GM12891 (cell line): Measurements from ENCODE around the gene ALG5.

Experiments used
- DNase-seq: peaks from one replicate; pipeline ENCODE4 v3.0.0; 2011; ENCODE audit warnings: low spot score; ENCODE audit not compliant: insufficient read length
- FAIRE-seq: peaks from 2 replicates; lab custom pipeline; 2011; peaks lifted over from hg19 to GRCh38; lab: Jason Lieb, UNC
- PAX5 ChIP-seq: IDR thresholded peaks from 2 replicates; pipeline ENCODE4 v1.6.1; 2011; ENCODE audit warnings: low read length, moderate library complexity, mild to moderate bottlenecking; ENCODE audit not compliant: insufficient read depth, severe bottlenecking
- POLR2A ChIP-seq: IDR thresholded peaks from 2 replicates; pipeline ENCODE4 v1.6.1; 2011; ENCODE audit warnings: low read depth, low read length, control low read depth
- POLR2AphosphoS5 ChIP-seq: IDR thresholded peaks from 2 replicates; pipeline ENCODE4 v1.6.1; 2011; ENCODE audit warnings: low read depth, low read length, control low read depth
- POU2F2 ChIP-seq: IDR thresholded peaks from 2 replicates; pipeline ENCODE4 v1.6.1; 2011; ENCODE audit warnings: low read depth, mild to moderate bottlenecking, control low read depth, low read length, moderate library complexity
- SPI1 ChIP-seq: IDR thresholded peaks from 2 replicates; pipeline ENCODE4 v1.6.1; 2011; ENCODE audit warnings: low read depth, low read length, control low read depth
- TAF1 ChIP-seq: IDR thresholded peaks from 2 replicates; pipeline ENCODE4 v1.6.1; 2011; ENCODE audit warnings: low read depth, low read length, control low read depth

ALG5 gene

GRCh38 chr13:36950330-36950729 is 48.8 kb downstream of the ALG5 start:
- no peak for DNase-seq
- TF ChIP-seq SPI1: no peak
- no peak for TF ChIP-seq PAX5
- TF ChIP-seq POU2F2: no peak
- no peak for TF ChIP-seq TAF1
- no peak for TF ChIP-seq POLR2AphosphoS5
- TF ChIP-seq POLR2A: no peak
- no peak for FAIRE-seq

DNA sequence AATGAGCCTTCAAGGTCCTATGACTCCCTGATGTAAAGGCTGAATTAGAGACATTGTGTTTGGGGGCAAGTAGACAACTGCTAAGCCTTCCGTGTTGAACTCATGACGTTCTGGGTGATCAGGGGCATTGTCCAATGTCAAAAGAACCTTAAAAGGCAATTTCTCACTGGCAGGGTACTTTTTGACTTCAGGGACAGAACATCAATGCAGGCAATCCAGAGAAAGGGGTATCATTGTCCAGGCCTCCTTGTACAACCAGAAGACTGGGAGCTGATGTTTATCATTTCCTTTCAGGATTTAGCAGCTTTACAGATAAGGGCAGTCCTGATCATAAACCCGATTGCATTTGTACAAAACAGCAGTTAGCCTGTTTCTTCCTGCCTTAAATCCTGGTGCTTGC is 54.1 kb downstream of the ALG5 start:
- DNase-seq (no peak), FAIRE-seq (no peak)
- TF ChIP-seq POLR2A: no peak
- no peak for TF ChIP-seq TAF1
- no peak for TF ChIP-seq POU2F2
- TF ChIP-seq SPI1: no peak
- no peak for TF ChIP-seq PAX5

DNA sequence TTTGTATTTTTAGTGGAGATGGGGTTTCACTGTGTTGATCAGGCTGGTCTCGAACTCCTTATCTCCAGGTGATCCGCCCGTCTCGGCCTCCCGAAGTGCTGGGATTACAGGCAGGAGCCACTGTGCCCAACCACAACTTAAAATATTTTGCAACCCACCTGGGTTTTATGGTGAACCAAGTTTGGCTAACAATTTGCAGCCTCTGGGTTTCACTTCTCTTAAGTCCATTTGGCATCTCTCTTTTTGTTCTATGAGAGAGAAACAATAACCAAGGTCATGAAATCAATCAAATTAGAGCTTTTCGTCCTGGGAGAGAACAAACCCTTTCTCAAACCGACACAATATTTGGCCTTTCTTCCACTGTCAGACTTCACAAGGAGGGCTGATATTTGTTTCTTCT is 73.5 kb downstream of the ALG5 start:
- FAIRE-seq (no peak), DNase-seq (no peak)
- TF ChIP-seq SPI1: peak; percentile 33; the same call in 1 of the 2 replicates
- no peak for TF ChIP-seq POLR2AphosphoS5

DNA sequence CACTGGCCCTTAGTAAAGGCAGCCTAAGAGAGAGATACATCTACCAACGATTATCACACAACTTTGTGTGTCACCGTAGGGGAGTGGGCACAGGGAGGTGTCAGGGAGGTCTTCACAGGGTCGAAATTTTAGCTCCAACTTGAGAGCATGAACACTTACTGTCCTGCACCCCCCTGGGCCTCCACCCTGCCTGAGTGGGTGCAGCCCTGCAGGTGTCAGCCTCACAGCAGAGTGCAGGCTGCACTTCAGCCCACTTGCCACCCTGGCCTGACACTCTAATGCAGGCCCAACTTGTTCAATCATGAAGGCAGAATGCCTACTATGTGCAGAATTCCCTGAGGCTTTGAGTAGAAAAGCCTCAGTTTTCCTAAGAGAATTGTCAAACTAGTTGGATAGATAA is 75.1 kb downstream of the ALG5 start:
- no peak for FAIRE-seq
- TF ChIP-seq SPI1 (no peak), PAX5 (no peak), TAF1 (no peak), POU2F2 (no peak), POLR2A (no peak), POLR2AphosphoS5 (no peak)
- no peak for DNase-seq

- TF ChIP-seq POLR2AphosphoS5: no peak
- TF ChIP-seq SPI1: no peak
- no peak for TF ChIP-seq PAX5
- TF ChIP-seq TAF1: no peak
- no peak for TF ChIP-seq POLR2A
- TF ChIP-seq POU2F2: no peak
- DNase-seq (no peak), FAIRE-seq (no peak)
These were observed 77.4 kb downstream of the ALG5 start for GRCh38 chr13:36921631-36922301.

GRCh38 chr13:36920616-36921185 is 78.4 kb downstream of the ALG5 start:
- no peak for DNase-seq
- TF ChIP-seq TAF1: no peak
- FAIRE-seq: no peak

DNA sequence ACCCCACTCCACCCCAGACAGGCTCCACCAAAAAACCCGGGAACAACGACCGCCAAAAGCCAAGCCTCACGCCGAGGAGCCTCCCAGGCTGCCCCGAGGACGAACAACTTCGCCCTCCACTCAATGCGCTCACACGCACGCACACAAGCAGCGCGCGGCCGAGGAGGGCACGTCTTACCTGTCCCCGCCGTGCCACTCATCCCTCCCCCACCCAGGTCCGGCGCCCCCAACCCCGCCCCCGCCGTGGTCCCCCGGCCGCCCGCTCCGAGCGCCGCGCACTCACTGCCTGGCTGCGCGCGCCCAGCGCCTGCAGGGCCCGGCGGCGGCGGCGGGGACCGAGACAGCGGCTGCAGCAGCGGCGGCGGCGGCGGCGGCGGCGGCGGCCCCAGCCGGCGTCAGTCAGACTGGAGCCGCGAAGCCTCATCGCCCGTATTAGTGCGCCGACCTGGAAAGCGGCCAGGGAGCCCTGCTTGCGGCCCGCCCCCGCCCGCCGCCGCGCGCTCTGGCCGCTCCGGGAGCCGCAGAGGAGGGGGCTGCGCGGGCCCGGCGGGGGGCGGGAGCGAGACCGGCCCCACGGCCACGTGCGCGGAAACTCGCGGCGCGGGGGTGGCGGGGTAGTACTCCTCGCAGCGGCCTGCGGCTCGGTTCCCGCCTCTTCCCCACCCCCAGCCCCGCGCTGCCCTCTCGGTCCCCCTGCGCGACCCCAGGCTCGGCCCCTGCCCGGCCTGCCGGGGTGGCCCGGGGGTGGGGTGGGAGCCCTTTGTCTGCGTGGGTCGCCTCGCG is 79.1 kb downstream of the ALG5 start, which contains the start of gene SMAD9:
Gene SMAD9, minus strand, starts transcription at position 406 of the 783 bp plus-strand sequence. CDS start 40,549 bp downstream, outside the sequence.
- FAIRE-seq: no peak

DNA sequence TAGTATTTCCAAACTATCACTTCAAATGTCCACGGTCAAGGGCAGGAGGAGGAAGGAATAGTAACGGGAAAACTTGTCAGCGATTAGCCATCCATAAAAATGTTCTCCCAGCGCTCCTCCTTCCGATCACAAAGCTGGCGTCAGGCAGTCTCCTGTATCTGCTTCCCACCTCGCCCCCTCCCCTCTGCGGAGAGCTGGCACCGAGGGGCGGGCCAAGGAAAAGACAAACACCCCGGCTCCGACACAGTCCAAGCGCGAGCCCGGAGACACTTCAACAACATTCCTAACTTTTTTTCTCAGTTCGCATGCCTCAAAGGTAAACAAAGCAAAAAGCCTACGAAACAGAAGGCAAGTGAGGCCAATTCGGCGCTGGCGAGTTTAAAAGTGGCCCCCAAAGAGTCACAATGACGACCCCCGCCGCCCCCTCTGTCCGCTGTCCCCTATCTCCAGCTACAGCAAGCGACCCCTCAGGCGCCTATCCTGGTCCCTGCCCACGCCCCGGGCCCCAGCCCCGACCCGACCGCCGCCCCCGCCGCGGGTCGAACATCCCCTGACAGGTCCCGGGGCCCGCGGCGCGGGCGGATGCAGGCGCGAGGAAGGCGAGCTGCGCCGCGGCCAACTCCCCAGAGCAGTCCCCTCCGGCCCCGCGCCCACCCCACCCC is 79.8 kb downstream of the ALG5 start:
- no peak for DNase-seq
- no peak for FAIRE-seq
- TF ChIP-seq POLR2AphosphoS5: no peak
- no peak for TF ChIP-seq POLR2A
- TF ChIP-seq SPI1: no peak
- TF ChIP-seq POU2F2: no peak
- no peak for TF ChIP-seq PAX5
- no peak for TF ChIP-seq TAF1

More for the DNA sequence above, 79.1 kb downstream of the ALG5 start, which contains the start of gene SMAD9:
- no peak for TF ChIP-seq PAX5
- TF ChIP-seq TAF1: no peak
- no peak for TF ChIP-seq POLR2AphosphoS5
- no peak for TF ChIP-seq POLR2A
- no peak for TF ChIP-seq POU2F2
- no peak for TF ChIP-seq SPI1
- DNase-seq: peak; percentile 43
